ENCODE measurements around the gene FGF12. TPM values are rescaled to one million over a fixed set of nuclear protein-coding genes. Genes with fewer than 3 reads are reported as not detected.

FGF12 gene
- polyA plus RNA-seq, 1 experiment = 0.11 TPM

DNA sequence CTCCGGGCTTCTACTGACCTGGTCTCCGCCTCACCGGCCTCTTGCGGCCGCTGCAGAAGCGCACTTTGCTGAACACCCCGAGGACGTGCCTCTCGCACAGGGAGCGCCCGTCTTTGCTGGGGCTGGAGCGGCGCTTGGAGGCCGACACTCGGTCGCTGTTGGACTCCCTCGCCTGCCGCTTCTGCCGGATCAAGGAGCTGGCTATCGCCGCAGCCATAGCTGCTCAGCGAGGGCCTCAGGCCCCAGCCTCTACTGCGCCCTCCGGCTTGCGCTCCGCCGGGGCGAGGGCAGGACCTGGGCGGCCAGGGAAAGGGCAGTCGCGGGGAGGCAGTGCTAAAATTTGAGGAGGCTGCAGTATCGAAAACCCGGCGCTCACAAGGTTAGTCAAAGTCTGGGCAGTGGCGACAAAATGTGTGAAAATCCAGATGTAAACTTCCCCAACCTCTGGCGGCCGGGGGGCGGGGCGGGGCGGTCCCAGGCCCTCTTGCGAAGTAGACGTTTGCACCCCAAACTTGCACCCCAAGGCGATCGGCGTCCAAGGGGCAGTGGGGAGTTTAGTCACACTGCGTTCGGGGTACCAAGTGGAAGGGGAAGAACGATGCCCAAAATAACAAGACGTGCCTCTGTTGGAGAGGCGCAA, 319.2 kb downstream of the FGF12 start:
- TF ChIP-seq, protein P1, sequence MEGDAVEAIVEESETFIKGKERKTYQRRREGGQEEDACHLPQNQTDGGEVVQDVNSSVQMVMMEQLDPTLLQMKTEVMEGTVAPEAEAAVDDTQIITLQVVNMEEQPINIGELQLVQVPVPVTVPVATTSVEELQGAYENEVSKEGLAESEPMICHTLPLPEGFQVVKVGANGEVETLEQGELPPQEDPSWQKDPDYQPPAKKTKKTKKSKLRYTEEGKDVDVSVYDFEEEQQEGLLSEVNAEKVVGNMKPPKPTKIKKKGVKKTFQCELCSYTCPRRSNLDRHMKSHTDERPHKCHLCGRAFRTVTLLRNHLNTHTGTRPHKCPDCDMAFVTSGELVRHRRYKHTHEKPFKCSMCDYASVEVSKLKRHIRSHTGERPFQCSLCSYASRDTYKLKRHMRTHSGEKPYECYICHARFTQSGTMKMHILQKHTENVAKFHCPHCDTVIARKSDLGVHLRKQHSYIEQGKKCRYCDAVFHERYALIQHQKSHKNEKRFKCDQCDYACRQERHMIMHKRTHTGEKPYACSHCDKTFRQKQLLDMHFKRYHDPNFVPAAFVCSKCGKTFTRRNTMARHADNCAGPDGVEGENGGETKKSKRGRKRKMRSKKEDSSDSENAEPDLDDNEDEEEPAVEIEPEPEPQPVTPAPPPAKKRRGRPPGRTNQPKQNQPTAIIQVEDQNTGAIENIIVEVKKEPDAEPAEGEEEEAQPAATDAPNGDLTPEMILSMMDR (IDR thresholded peaks at IDR 0.05; ENCODE audit: insufficient read depth, low read depth, low read length) = no peak
- Histone ChIP-seq H3K36me3 (ENCODE audit: control insufficient read depth, insufficient read depth, low read length) (no peaks in the 10 kb centered on the region), H3K4me3 (ENCODE audit: low read depth, low read length) (no peak overlapping the region), H3K27me3 (ENCODE audit: control insufficient read depth, insufficient read depth, low read length) (peaks cover 2% of the 10 kb centered on the region; the same call in 1 of the 2 replicates)
- ChIA-PET POLR2A (no interaction called here), CTCF (no interaction called here)
- DNase-seq (ENCODE audit: low read depth) = no peak

DNA sequence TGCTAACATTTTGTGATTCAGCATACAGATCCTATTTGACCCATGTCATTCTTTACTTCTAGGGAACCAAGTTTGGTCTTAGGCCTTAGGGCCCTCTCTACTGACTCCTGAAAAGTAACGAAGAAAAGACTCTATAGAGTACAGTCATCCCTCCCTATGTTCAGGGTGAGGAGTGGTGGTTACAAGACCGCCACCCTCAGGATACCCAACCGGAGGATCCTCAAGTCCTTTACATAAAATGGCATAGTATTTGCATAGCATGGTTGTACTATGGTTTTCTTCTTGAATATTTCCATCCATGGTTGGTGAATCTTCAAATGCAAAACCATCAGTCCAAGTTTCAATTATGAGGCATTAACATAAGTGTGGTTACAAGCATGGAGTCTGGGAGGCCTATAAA, 327.6 kb downstream of the FGF12 start:
- DNase-seq (ENCODE audit: low read depth) = no peak
- CTCF ChIA-PET = no interaction called here
- Histone ChIP-seq H3K27me3 (ENCODE audit: control insufficient read depth, insufficient read depth, low read length) (no peaks in the 10 kb centered on the region), H3K36me3 (ENCODE audit: control insufficient read depth, insufficient read depth, low read length) (no peaks in the 10 kb centered on the region), H3K4me3 (ENCODE audit: low read depth, low read length) (no peak overlapping the region)
- POLR2A ChIA-PET = no interaction called here
- TF ChIP-seq, protein P1 (IDR thresholded peaks at IDR 0.05; ENCODE audit: insufficient read depth, low read depth, low read length) = no peak

DNA sequence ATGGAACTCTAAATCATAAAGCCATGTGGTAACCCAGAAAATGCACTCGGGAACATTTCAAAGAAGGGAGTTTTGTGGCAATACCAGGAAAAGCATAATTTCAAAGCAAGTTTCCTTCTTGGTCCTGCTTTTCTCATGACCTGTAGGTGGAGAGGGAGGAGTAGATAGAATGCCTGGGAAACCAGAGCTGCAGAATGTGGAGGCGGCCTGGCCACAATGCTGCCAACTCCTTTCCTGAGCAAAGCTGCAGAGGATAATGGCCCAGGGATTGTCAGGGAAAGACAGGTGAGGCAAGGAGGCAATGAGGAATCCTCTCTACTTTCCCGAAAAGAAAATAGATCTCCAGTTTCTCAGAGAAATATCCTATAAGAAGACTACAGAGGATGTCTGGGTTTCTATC, 330.3 kb downstream of the FGF12 start:
- TF ChIP-seq, protein P1 (IDR thresholded peaks at IDR 0.05; ENCODE audit: insufficient read depth, low read depth, low read length) = no peak
- Histone ChIP-seq H3K36me3 (ENCODE audit: control insufficient read depth, insufficient read depth, low read length) (no peaks in the 10 kb centered on the region), H3K4me3 (ENCODE audit: low read depth, low read length) (no peak overlapping the region), H3K27me3 (ENCODE audit: control insufficient read depth, insufficient read depth, low read length) (no peaks in the 10 kb centered on the region)
- CTCF ChIA-PET = no interaction called here
- POLR2A ChIA-PET = no interaction called here
- no peak for DNase-seq (ENCODE audit: low read depth)

DNA sequence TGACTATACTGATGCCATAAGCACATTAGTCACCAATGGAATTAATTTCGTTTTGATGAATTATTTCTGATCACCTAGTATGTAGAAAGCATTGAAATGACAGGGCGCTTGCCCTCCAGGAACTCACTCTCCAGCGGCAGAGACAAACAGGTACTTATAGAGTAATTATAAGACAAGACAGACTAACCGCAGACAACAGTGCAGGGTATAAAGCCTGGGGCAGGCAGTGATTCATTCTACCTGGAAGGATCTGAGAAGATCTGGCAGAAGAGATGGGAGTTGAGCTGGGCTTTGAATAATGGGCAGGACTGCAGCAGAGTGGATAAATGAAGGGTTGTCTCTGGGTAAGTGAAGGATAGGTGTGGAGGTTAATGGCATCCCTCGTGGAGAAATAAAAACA, 331.8 kb downstream of the FGF12 start:
- CTCF ChIA-PET = no interaction called here
- no peak for DNase-seq (ENCODE audit: low read depth)
- Histone ChIP-seq H3K36me3 (ENCODE audit: control insufficient read depth, insufficient read depth, low read length) (no peaks in the 10 kb centered on the region), H3K4me3 (ENCODE audit: low read depth, low read length) (no peak overlapping the region), H3K27me3 (ENCODE audit: control insufficient read depth, insufficient read depth, low read length) (no peaks in the 10 kb centered on the region)
- TF ChIP-seq, protein P1 (IDR thresholded peaks at IDR 0.05; ENCODE audit: insufficient read depth, low read depth, low read length) = no peak
- POLR2A ChIA-PET = no interaction called here

DNA sequence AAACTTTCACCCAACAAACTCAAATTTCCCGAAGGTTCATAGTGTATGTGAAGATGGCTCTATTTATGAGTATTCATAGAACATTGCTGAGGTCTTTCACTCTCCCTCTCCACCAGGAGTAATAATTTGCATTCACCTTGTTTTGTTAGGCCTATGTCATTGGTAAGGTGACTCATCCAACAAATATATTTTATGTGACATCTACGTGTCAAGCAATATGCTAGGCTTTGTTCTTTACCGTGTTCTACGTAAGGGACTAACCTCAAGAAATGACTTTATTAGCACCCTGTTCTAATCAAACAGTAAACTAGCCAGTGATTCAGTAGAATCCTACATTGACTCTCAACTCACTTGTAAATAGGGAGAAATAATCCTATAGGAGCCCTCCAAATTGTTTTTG, 334.4 kb downstream of the FGF12 start:
- Histone ChIP-seq H3K4me3 (ENCODE audit: low read depth, low read length) (no peak overlapping the region), H3K36me3 (ENCODE audit: control insufficient read depth, insufficient read depth, low read length) (no peaks in the 10 kb centered on the region), H3K27me3 (ENCODE audit: control insufficient read depth, insufficient read depth, low read length) (no peaks in the 10 kb centered on the region)
- ChIA-PET POLR2A (no interaction called here), CTCF (no interaction called here)
- TF ChIP-seq, protein P1 (IDR thresholded peaks at IDR 0.05; ENCODE audit: insufficient read depth, low read depth, low read length) = no peak
- no peak for DNase-seq (ENCODE audit: low read depth)
